HG03095 (cell line): Measurements from ENCODE around the gene BDH1.
"Not testable (repeated sequence)": the region's sequence is repeated elsewhere in the genome, so short reads cannot be mapped to it uniquely, and the experiment has no call there.

Experiments
- ATAC-seq: cut with Tn5 transposase; IDR thresholded peaks from one replicate; pipeline ENCODE4 v1.9.1; 2021; ENCODE audit warnings: moderate library complexity; ENCODE audit not compliant: unreplicated experiment

The BDH1 gene

GRCh38 chr3:197578376-197578775 lies 22.6 kb upstream of the BDH1 start:
- ATAC-seq = no peak

- no peak for ATAC-seq
These were observed 21.8 kb upstream of the BDH1 start for GRCh38 chr3:197577366-197578074.

GRCh38 chr3:197576838-197577237 lies 21.1 kb upstream of the BDH1 start:
- no peak for ATAC-seq

- no peak for ATAC-seq
These were observed 19.6 kb upstream of the BDH1 start for GRCh38 chr3:197575362-197575761.

GRCh38 chr3:197574396-197574991 lies 18.7 kb upstream of the BDH1 start:
- not testable (repeated sequence) for ATAC-seq

GRCh38 chr3:197573048-197573767 lies 17.4 kb upstream of the BDH1 start:
- ATAC-seq = no peak

- not testable (repeated sequence) for ATAC-seq
These were observed 16.1 kb upstream of the BDH1 start for GRCh38 chr3:197571880-197572172.

- ATAC-seq = not testable (repeated sequence)
These were observed 15.5 kb upstream of the BDH1 start for GRCh38 chr3:197571074-197571879.

- not testable (repeated sequence) for ATAC-seq
These were observed 13.7 kb upstream of the BDH1 start for GRCh38 chr3:197569433-197569832.

GRCh38 chr3:197567904-197568681 lies 12.3 kb upstream of the BDH1 start:
- no peak for ATAC-seq

- not testable (repeated sequence) for ATAC-seq
These were observed 10.4 kb upstream of the BDH1 start for GRCh38 chr3:197566155-197566554.

- no peak for ATAC-seq
These were observed 8.5 kb upstream of the BDH1 start for GRCh38 chr3:197564097-197564843.

- no peak for ATAC-seq
These were observed 6.9 kb upstream of the BDH1 start for GRCh38 chr3:197562398-197563251.

- ATAC-seq = no peak
These were observed 6.2 kb upstream of the BDH1 start for GRCh38 chr3:197561926-197562325.

GRCh38 chr3:197559651-197560050 lies 3.9 kb upstream of the BDH1 start:
- no peak for ATAC-seq

GRCh38 chr3:197554562-197555280 lies 1.0 kb downstream of the BDH1 start:
- peak; percentile 95 for ATAC-seq

- ATAC-seq = peak; percentile 0
These were observed 1.6 kb downstream of the BDH1 start for GRCh38 chr3:197554196-197554561.

GRCh38 chr3:197552198-197552597 lies 3.6 kb downstream of the BDH1 start:
- no peak for ATAC-seq
